Progenitor cell of endocrine pancreas (in vitro differentiated cells): ENCODE measurements around the gene VWC2. TPM values are rescaled to one million over a fixed set of nuclear protein-coding genes. Genes with fewer than 3 reads are reported as not detected.
A peak's percentile ranks its signal among the peaks of the same experiment; 100 is the strongest.

Experiments
- DNase-seq: peaks from one replicate; pipeline ENCODE4 v3.0.0; 2021; ENCODE audit warnings: low spot score; ENCODE audit not compliant: unreplicated experiment
- H3K27ac Mint-ChIP-seq: 2 replicates; pipeline ENCODE4 v1.8.0; 2021; ENCODE audit warnings: mild to moderate bottlenecking, moderate library complexity, mixed read lengths
- H3K27me3 Mint-ChIP-seq: 2 replicates; pipeline ENCODE4 v1.8.0; 2021; ENCODE audit warnings: mixed read lengths
- H3K36me3 Mint-ChIP-seq: 2 replicates; pipeline ENCODE4 v1.8.0; 2022; ENCODE audit warnings: mixed read lengths; ENCODE audit not compliant: insufficient read depth
- H3K4me1 Mint-ChIP-seq: 2 replicates; pipeline ENCODE4 v1.8.0; 2021; ENCODE audit warnings: low read depth, mixed read lengths
- H3K4me3 Mint-ChIP-seq: 2 replicates; pipeline ENCODE4 v1.8.0; 2021; ENCODE audit warnings: low read depth, mild to moderate bottlenecking, moderate library complexity, mixed read lengths
- H3K9me3 Mint-ChIP-seq: 2 replicates; pipeline ENCODE4 v1.8.0; 2021; ENCODE audit warnings: low read depth, mixed read lengths
- CTCF ChIP-seq: fragments of 200-600 bp; sonication (generic); IDR thresholded peaks from one replicate; pipeline ENCODE4 v1.5.0; 2021; ENCODE audit warnings: antibody characterized with exemption, mild to moderate bottlenecking; ENCODE audit not compliant: unreplicated experiment
- long read RNA-seq: library from polyadenylated mRNA; unstranded; transcript quantifications from one replicate; pipeline ENCODE4 v2.0.0, GENCODE V29; 2020
- total RNA-seq: library from RNA; stranded (reverse); gene quantifications from 2 replicates; pipeline ENCODE4 v1.2.1, GENCODE V29; 2021

The VWC2 gene
- 0.02 TPM in 2 replicates for total RNA-seq
- long read RNA-seq, result 0 reads

- no peak within 1 kb of the TSS for H3K27ac Mint-ChIP-seq
- H3K9me3 Mint-ChIP-seq, result no peaks in the 10 kb centered on the region
- peaks cover 11% of the 10 kb centered on the region for H3K4me1 Mint-ChIP-seq
- peaks cover 80% of the 10 kb centered on the region for H3K27me3 Mint-ChIP-seq
- H3K36me3 Mint-ChIP-seq, result no peaks in the 10 kb centered on the region
- DNase-seq, result peak; percentile 17
- peak within 1 kb of the TSS; percentile 78 for H3K4me3 Mint-ChIP-seq
- no peak for TF ChIP-seq CTCF
Measured at GRCh38 chr7:49773218-49773935, at the start of gene VWC2. Gene VWC2, plus strand, starts transcription at chr7:49773638. Its CDS starts 1,798 bp downstream, at chr7:49775436.

GRCh38 chr7:49724071-49724470, 49.4 kb upstream of the VWC2 start:
- DNase-seq, result no peak
- no peaks in the 10 kb centered on the region for H3K36me3 Mint-ChIP-seq
- no peak for TF ChIP-seq CTCF
- no peaks in the 10 kb centered on the region for H3K27me3 Mint-ChIP-seq
- no peaks in the 10 kb centered on the region for H3K4me1 Mint-ChIP-seq
- no peaks in the 10 kb centered on the region for H3K9me3 Mint-ChIP-seq
- no peak overlapping the region for H3K27ac Mint-ChIP-seq
- no peak overlapping the region for H3K4me3 Mint-ChIP-seq

- Mint-ChIP-seq H3K27me3 (no peaks in the 10 kb centered on the region), H3K4me1 (no peaks in the 10 kb centered on the region), H3K36me3 (no peaks in the 10 kb centered on the region), H3K4me3 (no peak overlapping the region), H3K27ac (no peak overlapping the region), H3K9me3 (no peaks in the 10 kb centered on the region)
- DNase-seq, result no peak
- no peak for TF ChIP-seq CTCF
Measured at GRCh38 chr7:49731836-49732235, 41.6 kb upstream of the VWC2 start.

GRCh38 chr7:49762666-49763065, 10.8 kb upstream of the VWC2 start:
- H3K4me3 Mint-ChIP-seq, result no peak overlapping the region
- H3K27me3 Mint-ChIP-seq, result peaks cover 27% of the 10 kb centered on the region
- TF ChIP-seq CTCF, result no peak
- no peaks in the 10 kb centered on the region for H3K9me3 Mint-ChIP-seq
- no peaks in the 10 kb centered on the region for H3K4me1 Mint-ChIP-seq
- DNase-seq, result no peak
- H3K27ac Mint-ChIP-seq, result no peak overlapping the region
- H3K36me3 Mint-ChIP-seq, result no peaks in the 10 kb centered on the region

- Mint-ChIP-seq H3K9me3 (no peaks in the 10 kb centered on the region), H3K4me1 (no peaks in the 10 kb centered on the region), H3K27me3 (peaks cover 38% of the 10 kb centered on the region), H3K27ac (no peak overlapping the region), H3K36me3 (no peaks in the 10 kb centered on the region), H3K4me3 (no peak overlapping the region)
- TF ChIP-seq CTCF, result no peak
- no peak for DNase-seq
Measured at GRCh38 chr7:49763791-49764190, 9.6 kb upstream of the VWC2 start.
